ENCODE results near the gene FHIP1A. TPM values are rescaled to one million over a fixed set of nuclear protein-coding genes. Genes with fewer than 3 reads are reported as not detected.

Gene FHIP1A
- total and polyA plus RNA-seq, 4 donors: 0.50 to 3.8 (median 1.0) TPM

DNA sequence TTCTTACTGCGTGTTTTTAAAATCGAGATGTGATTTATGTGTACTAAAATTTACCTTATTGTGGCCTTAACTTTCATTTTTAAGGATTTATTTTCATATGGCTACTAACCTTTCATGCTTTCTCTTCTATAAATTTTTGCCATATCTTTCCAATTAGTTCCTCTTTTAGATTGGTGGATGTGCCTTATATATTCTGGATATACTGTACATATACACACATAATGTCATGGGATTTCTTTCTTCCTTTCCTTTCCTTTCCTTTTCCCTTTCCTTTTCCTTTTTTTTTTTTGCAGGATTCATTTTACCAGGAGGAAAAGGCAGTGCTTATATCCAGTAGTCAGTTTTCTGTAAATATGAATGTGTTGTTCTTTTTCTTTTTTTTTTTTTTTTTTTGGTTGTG is 37.2 kb downstream of the FHIP1A start:
- H3K27me3 ChIP-seq (ENCODE audit: control insufficient read depth in 4 of 4, insufficient read depth in 4 of 4, low read length in 3 of 4): no peaks in the 10 kb centered on the region
- H3K9me3 ChIP-seq (ENCODE audit: control insufficient read depth in 4 of 4, low read length in 3 of 4): no peaks in the 10 kb centered on the region
- no peak overlapping the region for H3K27ac ChIP-seq (ENCODE audit: low read depth in 1 of 2, low read length in 2 of 2)
- H3K9ac ChIP-seq (ENCODE audit: low read depth in 1 of 2, low read length in 2 of 2): no peak overlapping the region
- DNase-seq (ENCODE audit: low spot score): no peak
- WGBS: 96% methylated on average over 2 of the region's 2 CpGs
- H3K4me3 ChIP-seq (ENCODE audit: low read depth in 1 of 3, low read length in 3 of 3): no peak overlapping the region
- TF ChIP-seq, protein P1, sequence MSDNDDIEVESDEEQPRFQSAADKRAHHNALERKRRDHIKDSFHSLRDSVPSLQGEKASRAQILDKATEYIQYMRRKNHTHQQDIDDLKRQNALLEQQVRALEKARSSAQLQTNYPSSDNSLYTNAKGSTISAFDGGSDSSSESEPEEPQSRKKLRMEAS (IDR thresholded peaks at IDR 0.05): no peak
- TF ChIP-seq NR2F2 (IDR thresholded peaks at IDR 0.05) (no peak), FOXA2 (IDR thresholded peaks at IDR 0.05) (no peak), HNF4A (conservative IDR thresholded peaks at IDR 0.05) (no peak), SP1 (IDR thresholded peaks at IDR 0.05) (no peak), YY1 (IDR thresholded peaks at IDR 0.05) (no peak), RXRA (IDR thresholded peaks at IDR 0.05) (no peak), FOXA1 (IDR thresholded peaks at IDR 0.05) (no peak), TAF1 (conservative IDR thresholded peaks at IDR 0.05) (no peak), EGR1 (IDR thresholded peaks at IDR 0.05; ENCODE audit: low read depth in 2 of 2) (no peak), HNF4G (IDR thresholded peaks at IDR 0.05) (no peak), RAD21 (IDR thresholded peaks at IDR 0.05) (no peak), JUND (IDR thresholded peaks at IDR 0.05) (no peak), GABPA (IDR thresholded peaks at IDR 0.05 in 1 of 2, conservative IDR thresholded peaks at IDR 0.05 in 1 of 2) (no peak)
- TF ChIP-seq, protein P2, sequence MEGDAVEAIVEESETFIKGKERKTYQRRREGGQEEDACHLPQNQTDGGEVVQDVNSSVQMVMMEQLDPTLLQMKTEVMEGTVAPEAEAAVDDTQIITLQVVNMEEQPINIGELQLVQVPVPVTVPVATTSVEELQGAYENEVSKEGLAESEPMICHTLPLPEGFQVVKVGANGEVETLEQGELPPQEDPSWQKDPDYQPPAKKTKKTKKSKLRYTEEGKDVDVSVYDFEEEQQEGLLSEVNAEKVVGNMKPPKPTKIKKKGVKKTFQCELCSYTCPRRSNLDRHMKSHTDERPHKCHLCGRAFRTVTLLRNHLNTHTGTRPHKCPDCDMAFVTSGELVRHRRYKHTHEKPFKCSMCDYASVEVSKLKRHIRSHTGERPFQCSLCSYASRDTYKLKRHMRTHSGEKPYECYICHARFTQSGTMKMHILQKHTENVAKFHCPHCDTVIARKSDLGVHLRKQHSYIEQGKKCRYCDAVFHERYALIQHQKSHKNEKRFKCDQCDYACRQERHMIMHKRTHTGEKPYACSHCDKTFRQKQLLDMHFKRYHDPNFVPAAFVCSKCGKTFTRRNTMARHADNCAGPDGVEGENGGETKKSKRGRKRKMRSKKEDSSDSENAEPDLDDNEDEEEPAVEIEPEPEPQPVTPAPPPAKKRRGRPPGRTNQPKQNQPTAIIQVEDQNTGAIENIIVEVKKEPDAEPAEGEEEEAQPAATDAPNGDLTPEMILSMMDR (IDR thresholded peaks at IDR 0.05; ENCODE audit: low read depth, low read length, missing input control): no peak
- TF ChIP-seq, protein P3, sequence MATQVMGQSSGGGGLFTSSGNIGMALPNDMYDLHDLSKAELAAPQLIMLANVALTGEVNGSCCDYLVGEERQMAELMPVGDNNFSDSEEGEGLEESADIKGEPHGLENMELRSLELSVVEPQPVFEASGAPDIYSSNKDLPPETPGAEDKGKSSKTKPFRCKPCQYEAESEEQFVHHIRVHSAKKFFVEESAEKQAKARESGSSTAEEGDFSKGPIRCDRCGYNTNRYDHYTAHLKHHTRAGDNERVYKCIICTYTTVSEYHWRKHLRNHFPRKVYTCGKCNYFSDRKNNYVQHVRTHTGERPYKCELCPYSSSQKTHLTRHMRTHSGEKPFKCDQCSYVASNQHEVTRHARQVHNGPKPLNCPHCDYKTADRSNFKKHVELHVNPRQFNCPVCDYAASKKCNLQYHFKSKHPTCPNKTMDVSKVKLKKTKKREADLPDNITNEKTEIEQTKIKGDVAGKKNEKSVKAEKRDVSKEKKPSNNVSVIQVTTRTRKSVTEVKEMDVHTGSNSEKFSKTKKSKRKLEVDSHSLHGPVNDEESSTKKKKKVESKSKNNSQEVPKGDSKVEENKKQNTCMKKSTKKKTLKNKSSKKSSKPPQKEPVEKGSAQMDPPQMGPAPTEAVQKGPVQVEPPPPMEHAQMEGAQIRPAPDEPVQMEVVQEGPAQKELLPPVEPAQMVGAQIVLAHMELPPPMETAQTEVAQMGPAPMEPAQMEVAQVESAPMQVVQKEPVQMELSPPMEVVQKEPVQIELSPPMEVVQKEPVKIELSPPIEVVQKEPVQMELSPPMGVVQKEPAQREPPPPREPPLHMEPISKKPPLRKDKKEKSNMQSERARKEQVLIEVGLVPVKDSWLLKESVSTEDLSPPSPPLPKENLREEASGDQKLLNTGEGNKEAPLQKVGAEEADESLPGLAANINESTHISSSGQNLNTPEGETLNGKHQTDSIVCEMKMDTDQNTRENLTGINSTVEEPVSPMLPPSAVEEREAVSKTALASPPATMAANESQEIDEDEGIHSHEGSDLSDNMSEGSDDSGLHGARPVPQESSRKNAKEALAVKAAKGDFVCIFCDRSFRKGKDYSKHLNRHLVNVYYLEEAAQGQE (IDR thresholded peaks at IDR 0.05): no peak
- TF ChIP-seq, protein P4, sequence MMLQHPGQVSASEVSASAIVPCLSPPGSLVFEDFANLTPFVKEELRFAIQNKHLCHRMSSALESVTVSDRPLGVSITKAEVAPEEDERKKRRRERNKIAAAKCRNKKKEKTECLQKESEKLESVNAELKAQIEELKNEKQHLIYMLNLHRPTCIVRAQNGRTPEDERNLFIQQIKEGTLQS (IDR thresholded peaks at IDR 0.05): no peak
- TF ChIP-seq, protein P5, sequence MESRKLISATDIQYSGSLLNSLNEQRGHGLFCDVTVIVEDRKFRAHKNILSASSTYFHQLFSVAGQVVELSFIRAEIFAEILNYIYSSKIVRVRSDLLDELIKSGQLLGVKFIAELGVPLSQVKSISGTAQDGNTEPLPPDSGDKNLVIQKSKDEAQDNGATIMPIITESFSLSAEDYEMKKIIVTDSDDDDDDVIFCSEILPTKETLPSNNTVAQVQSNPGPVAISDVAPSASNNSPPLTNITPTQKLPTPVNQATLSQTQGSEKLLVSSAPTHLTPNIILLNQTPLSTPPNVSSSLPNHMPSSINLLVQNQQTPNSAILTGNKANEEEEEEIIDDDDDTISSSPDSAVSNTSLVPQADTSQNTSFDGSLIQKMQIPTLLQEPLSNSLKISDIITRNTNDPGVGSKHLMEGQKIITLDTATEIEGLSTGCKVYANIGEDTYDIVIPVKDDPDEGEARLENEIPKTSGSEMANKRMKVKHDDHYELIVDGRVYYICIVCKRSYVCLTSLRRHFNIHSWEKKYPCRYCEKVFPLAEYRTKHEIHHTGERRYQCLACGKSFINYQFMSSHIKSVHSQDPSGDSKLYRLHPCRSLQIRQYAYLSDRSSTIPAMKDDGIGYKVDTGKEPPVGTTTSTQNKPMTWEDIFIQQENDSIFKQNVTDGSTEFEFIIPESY (IDR thresholded peaks at IDR 0.05): no peak
- no peaks in the 10 kb centered on the region for H3K4me1 ChIP-seq (ENCODE audit: control insufficient read depth in 4 of 4, insufficient read depth in 4 of 4, low read length in 3 of 4)
- H3K36me3 ChIP-seq (ENCODE audit: control insufficient read depth in 4 of 4, insufficient read depth in 3 of 4, low read depth in 1 of 4, low read length in 3 of 4): no peaks in the 10 kb centered on the region
